Hematopoietic multipotent progenitor cell treated with erythropoietin and hydrocortisone succinate and interleukin-3 and kit ligand, for 8 days (in vitro differentiated cells): ENCODE results near the gene ASB11.
"Not testable (repeated sequence)": the region's sequence is repeated elsewhere in the genome, so short reads cannot be mapped to it uniquely, and the experiment has no call there.

Experiments
- DNase-seq: peaks from one replicate; pipeline ENCODE4 v3.0.0-alpha.2; 2015

ASB11 gene

GRCh38 chrX:15315509-15315908 lies at the start of gene ASB11:
Gene ASB11, minus strand, starts transcription at chrX:15315640. Its CDS starts 35 bp downstream, at chrX:15315605.
- DNase-seq: no peak

GRCh38 chrX:15359701-15360100 lies 44.3 kb upstream of the ASB11 start:
- no peak for DNase-seq

GRCh38 chrX:15358533-15358932 lies 43.1 kb upstream of the ASB11 start:
- no peak for DNase-seq

GRCh38 chrX:15356444-15356843 lies 41.0 kb upstream of the ASB11 start:
- no peak for DNase-seq

GRCh38 chrX:15350329-15350996 lies 35.0 kb upstream of the ASB11 start:
- no peak for DNase-seq

GRCh38 chrX:15349046-15349445 lies 33.6 kb upstream of the ASB11 start:
- peak; percentile 74 for DNase-seq

- DNase-seq: no peak
These were observed 30.5 kb upstream of the ASB11 start for GRCh38 chrX:15345976-15346375.

GRCh38 chrX:15344106-15344505 lies 28.7 kb upstream of the ASB11 start:
- DNase-seq: no peak

GRCh38 chrX:15343075-15343476 lies 27.6 kb upstream of the ASB11 start:
- DNase-seq: no peak

- DNase-seq: no peak
These were observed 25.4 kb upstream of the ASB11 start for GRCh38 chrX:15340867-15341266.

- DNase-seq: peak; percentile 31
These were observed 20.6 kb upstream of the ASB11 start for GRCh38 chrX:15336023-15336413.

- peak; percentile 96 for DNase-seq
These were observed 19.9 kb upstream of the ASB11 start, which contains the start of gene PIGA for GRCh38 chrX:15335135-15336022. Gene PIGA, minus strand, starts transcription at chrX:15335523. Its CDS starts 3,593 bp downstream, at chrX:15331930.

GRCh38 chrX:15334561-15334960 lies 19.1 kb upstream of the ASB11 start:
- peak; percentile 10 for DNase-seq

GRCh38 chrX:15328821-15329220 lies 13.4 kb upstream of the ASB11 start:
- no peak for DNase-seq

GRCh38 chrX:15328131-15328530 lies 12.7 kb upstream of the ASB11 start:
- no peak for DNase-seq

- no peak for DNase-seq
These were observed 7.0 kb upstream of the ASB11 start for GRCh38 chrX:15322472-15322871.

- no peak for DNase-seq
These were observed 6.6 kb upstream of the ASB11 start for GRCh38 chrX:15322072-15322471.

GRCh38 chrX:15321447-15321846 lies 6.0 kb upstream of the ASB11 start:
- DNase-seq: no peak

- DNase-seq: no peak
These were observed 4.9 kb upstream of the ASB11 start for GRCh38 chrX:15320297-15320696.

- DNase-seq: no peak
These were observed 3.6 kb upstream of the ASB11 start for GRCh38 chrX:15319075-15319474.

GRCh38 chrX:15314472-15314871 lies 968 bp downstream of the ASB11 start:
- no peak for DNase-seq

GRCh38 chrX:15311119-15311518 lies 4.3 kb downstream of the ASB11 start:
- no peak for DNase-seq

GRCh38 chrX:15310117-15310516 lies 5.3 kb downstream of the ASB11 start:
- DNase-seq: peak; percentile 43

- DNase-seq: not testable (repeated sequence)
These were observed 9.5 kb downstream of the ASB11 start for GRCh38 chrX:15305899-15306298.
